DMS53 (cell line): ENCODE data around the gene OPCML.

Experiments used
- DNase-seq: peaks from one replicate; lab custom pipeline; 2025; lab: John Stamatoyannopoulos, UW

OPCML gene

GRCh38 chr11:132790971-132791370 is 741.3 kb downstream of the OPCML start:
- DNase-seq = no peak

DNA sequence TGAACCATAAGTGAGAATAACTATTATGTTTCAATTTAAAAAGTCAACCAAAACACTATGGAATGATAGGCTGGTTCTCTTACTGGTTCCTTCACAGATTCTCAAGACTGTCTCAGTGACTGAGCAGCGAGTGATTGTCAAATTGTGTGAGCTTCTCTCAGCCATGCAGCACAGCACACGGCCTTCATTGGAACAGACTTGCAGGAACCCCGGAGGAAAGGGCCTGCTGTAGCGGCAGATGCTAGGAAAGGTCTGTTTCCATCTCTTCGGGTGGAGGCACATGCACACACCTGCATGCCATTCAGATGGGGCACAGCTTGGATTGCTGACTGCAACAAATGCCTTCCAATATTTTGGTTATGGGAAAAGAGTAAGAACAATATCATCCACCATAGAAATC is 741.8 kb downstream of the OPCML start:
- no peak for DNase-seq

GRCh38 chr11:132788816-132789325 is 743.4 kb downstream of the OPCML start:
- no peak for DNase-seq

DNA sequence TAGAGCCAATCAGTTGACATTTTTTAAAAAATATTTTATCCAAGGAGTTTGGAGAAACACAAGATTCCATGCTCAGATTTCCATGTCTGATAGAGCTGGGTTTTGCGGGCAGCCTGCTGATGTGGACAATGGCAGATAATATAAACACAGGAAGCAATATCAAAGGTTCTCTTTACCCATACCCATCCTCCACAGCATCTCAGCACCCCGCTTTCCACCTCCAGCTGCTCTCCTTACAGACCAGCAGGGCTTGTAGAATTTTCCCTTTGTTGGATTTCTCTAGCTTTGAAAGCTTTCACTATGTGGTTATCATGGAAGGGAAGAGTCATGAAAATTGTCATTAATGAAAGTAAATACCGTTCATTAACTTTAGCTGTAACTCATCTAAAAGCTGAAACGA is 746.4 kb downstream of the OPCML start:
- DNase-seq = no peak

GRCh38 chr11:132784441-132784840 is 747.9 kb downstream of the OPCML start:
- peak; percentile 17 for DNase-seq

DNA sequence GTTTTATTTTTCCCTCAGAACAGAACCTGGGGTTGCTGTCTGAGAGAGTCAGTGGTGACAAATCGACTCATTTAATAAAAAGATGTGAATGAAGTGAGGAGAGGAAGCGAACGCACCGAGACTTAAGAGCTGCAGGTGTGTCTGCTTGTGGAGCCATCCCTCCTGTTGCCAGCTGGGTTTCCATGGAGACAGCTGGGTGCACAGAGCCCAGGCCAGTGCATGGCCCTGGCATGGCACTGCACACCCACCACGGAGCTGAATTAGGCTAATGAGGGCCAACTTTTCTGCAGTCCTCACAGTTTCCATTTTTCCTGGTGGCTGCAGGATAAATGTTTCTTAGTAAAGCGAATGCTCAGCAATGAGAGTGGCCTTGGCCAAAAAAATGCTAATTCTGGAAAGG is 750.2 kb downstream of the OPCML start:
- peak; percentile 22 for DNase-seq

DNA sequence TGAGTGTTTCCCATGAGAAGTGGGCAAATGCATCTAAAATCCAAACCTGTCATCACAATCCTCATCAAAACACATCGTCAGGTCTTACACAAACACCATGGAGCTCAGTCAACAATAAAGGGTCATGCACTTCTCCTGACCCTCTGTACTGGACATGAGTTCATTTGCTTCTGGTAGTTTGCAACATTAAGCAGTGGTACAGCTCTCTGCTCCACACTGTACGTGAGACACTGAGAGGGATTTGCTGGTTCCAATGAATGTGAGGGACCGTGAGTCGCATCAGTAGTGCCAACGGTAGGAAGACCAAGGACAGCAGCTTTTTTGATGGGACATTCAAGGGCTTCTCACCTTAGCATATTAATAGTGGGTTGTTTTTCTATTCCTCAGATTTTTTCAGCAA is 752.3 kb downstream of the OPCML start:
- no peak for DNase-seq

DNA sequence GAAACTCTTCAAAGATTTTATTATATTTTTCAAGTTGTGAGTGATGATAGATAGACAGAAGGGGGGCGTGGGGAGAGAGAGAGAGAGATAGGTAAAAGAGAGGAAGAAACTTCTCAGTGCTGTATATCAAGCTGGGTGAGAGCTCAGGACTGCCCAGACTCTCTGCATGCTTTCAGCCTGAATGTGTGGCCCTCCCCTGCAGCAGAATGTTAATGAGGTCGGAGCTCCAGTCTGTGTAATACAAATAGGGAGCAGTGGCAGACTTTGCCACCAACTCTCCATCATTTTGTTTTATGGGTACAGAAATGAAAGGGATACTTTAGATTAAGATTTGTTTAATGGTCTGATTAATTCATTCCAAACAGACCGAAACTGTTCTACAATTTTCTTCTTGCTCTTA is 752.8 kb downstream of the OPCML start:
- no peak for DNase-seq

DNA sequence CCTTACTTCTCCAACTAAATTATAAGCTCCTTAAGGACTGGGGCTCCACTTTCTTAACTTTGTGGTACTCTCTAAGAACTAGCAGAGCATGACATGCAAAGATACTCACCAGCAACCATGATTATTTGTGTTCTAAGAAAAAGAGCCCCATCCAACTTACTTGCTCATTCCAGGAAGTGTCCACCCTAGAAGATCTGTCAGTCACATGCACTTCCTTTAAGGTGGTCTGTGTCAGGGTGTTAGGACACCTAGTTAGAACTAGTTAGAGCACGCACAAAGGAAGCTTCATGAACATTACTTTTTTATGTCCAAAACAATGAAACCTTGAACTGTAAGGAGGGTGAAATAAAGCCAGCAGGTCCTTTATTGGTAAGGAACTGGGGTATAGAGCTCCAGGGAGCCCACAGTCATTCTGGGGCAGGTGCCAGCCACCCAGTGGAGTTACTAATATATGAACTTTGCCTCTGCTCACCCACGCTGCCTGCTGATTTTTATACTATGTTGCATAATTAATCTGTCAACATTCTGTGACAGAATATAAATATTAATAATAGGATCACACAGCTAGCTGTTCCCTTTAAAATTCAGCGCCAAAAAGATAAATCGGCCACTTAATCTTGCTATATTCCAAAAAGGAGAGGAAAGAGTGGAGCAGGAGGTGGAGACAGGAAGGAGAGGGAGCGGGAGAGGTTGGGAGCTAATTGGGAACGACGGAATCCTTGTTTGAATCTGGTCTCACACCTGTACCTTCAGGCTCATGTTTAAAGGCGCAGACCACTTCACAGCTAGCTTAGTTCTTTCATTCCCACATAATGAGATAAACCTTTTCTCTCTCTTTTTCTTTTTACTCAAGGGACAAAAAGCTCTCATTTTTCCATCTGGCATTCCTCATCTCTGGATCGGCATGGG is 755.0 kb downstream of the OPCML start:
- no peak for DNase-seq

DNA sequence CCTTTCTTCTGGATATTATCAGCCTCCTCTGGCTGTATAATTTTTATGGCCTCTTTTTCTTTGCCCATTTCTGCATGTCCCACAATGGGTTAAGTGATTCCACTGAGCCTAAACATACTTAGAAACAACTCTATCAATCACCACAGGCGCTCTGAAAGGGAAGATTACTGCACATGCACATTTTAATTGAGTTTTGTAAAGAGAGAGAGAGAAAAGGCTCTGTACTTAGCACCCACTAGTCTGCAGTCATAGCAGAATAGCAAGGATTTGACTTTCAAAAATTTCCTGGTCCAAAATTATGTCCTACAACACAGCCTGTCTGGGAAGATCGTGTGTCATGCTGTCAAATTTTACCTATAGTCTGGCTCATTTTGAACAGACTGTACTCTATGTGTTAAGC is 758.5 kb downstream of the OPCML start:
- no peak for DNase-seq

DNA sequence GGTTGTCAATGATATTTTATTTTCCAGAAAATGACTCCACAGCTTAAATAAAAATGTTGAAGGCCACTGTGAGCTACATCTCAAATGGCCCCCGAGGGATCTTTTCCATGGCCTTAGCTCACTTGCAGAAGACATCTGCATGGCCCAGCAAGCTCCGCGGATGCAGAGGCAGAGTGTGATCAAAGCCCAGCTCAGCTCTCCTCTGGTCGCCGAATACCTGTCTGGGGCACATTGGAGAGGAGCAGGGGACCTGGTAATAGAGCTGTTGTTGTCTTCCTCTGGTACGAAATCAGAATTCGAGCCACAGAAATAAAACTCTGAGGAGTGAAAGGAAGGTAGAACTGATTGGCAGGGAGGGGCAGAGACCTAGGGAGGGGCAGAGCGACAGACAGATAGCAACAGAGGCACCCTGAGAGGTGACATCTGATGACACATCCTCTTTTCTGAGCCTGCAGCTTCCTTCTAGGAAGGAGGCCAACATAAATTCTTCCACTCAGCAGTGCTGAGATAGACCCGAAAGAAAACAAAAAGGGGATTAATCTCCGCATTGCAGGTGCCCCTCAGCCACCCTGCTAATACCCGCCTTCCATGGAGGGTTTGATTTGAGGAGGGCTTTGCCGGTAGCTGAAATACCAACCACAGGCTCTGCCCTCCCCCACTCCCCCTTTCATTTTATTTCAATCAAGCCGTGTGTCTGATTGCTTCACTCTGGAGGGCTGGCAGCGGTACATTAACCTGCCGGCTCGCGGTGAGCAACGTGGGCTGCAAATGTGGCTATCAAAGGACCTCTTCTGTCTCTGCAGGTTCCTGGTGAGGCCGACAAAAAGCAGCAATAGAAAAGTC is 759.4 kb downstream of the OPCML start:
- no peak for DNase-seq

DNA sequence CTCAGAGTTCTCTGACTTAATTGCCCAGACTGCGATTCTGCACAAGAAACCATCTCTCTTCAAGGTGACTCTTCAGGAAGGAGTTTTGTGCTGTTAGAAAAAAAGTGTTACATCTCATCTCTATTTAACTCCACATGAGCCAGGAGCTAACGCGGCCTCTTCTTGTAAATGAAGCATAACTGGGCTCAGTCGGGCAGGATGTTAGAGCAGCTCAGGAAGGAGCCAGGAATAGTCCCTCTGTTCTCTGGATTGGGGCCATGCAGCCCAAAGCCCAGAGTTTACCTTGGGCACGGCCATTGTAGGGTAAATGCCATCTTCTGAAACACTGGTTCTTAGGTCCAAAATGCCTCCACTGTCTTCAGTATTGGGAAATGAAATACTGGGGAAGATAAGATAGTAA is 760.6 kb downstream of the OPCML start:
- DNase-seq = no peak

- no peak for DNase-seq
Measured at GRCh38 chr11:132770829-132771530, 761.3 kb downstream of the OPCML start.

DNA sequence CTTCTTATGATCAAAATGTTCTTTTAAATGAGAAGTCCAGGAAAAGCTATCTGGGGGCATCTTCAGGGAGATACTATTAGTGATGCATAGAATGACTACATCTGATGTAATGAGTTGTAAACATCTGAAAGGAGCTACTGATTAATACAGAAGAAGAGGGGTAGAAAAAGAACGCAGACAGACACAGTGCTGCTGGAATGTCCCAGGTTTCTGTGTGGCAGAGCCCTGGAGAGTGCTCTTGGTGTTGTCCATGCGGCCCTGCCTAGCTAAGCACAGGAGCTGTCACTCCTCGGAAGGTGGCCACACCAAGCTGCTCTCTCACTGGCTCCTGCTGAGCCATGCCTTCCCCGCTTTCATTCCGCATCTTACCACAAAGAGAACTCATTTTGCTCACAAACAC is 768.8 kb downstream of the OPCML start:
- no peak for DNase-seq

DNA sequence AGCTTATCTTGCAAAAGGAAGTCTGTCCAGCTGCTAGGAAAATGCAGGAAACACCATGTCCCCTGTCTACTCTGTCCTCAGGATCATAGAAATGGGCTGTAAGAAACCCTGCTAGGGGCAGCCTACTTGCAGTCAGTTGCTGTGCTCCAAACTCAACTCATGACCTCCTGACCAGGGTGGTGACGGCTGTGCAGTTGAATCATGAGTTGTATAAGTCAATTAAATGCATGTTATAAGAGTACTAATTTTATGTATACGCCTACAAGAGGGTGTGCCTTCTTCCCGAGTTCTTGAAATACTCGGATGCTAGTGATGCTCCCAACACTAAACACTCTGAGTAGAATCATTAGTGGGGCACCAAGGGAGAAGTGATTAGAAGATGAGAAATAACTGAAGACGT is 776.4 kb downstream of the OPCML start:
- no peak for DNase-seq

DNA sequence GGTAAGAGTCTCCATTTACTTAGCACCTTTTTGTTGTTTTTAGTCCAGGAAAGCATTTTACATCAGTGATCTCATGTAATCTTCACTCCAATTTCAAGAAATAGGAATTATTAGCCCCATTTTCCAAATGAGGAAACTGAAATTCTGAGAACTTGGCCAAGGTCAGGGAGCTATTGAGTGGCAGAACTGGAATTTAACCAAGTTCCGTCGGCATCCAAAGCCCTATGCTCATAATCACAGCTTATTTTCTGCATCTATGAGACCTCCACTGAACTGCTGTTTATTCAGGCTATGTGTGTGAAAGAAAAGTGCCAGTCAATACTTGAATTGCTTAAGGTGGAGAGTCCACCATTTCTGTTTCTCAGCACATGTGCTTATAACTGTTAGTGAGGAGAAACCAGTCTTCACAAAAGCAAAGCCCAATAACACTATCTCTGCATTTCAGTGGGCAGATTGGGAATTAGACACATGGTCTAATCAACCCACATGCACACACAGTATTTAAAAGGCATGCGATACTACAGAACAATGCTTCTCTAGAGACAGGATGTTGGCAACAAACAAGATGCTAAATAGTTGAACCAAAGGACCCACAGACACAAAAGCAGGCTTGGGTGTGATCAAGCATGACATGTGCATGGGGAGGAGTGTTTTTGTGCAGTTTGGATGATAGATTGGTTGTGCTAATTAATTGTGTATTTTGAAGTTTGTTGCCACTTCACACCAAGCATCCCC is 780.6 kb downstream of the OPCML start:
- DNase-seq = no peak

DNA sequence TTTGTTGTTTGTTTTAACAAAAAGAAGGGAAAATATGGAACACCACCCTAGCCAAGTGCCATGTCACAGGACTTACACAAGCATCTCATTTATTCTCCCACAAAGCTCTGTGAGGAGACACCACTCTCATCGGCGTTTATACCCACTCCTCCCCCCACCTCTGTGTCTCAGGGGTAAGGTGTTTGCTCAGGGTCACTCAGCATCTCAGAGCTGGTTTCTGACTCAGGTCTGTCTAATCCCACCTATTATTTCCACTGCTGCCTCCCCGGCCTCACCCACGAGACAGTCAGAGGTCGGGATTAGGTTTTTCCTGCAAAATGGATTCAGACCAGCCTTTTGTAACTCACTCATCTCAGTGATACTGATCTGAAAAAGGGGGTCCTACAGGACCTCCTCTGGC is 786.0 kb downstream of the OPCML start:
- DNase-seq = no peak

GRCh38 chr11:132745306-132745705 is 787.0 kb downstream of the OPCML start:
- no peak for DNase-seq

DNA sequence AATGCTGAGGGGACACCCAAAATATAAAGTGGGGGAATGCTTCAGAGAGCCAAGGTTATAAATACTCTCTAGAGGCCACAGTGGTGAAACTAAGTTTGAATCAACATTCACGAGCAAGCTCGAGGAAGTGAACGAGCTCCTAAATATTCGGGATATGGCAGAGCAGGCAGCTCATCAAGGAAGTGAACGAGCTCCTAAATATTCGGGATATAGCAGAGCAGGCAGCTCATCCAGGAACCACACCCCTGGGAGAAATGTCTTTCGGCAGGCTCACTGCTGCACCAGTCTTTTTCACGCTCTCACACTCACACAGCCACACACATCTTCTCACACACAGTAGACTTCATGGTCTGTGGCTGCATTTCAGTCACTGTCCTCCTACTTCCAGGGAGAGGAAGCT is 787.5 kb downstream of the OPCML start:
- DNase-seq = no peak

GRCh38 chr11:132743601-132744000 is 788.7 kb downstream of the OPCML start:
- no peak for DNase-seq

GRCh38 chr11:132742929-132743328 is 789.4 kb downstream of the OPCML start:
- DNase-seq = peak; percentile 61

DNA sequence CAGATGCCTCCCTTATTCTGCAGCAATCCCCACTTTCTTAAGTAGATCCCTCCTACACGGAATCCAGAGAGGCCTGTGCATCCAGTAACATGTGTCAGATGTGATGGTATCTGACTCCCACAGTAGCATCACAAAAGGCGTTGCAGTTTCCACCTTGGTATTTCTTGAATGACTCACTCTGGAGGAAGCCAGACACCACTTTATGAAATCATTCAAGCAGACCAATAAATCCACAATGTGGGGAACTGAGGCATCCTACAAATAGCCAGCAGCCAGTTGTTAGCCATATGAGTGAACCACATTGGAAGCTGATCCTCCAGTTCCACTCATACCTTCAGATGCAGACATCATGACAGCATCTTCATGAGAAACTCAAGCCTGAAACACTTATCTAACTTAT is 798.1 kb downstream of the OPCML start:
- no peak for DNase-seq
